CD4-positive, alpha-beta T cell treated with Interleukin-15 for 4 hours (primary cell): ENCODE measurements around the gene C1orf174.

ENCODE experiments used
- DNase-seq: peaks from one replicate; pipeline ENCODE4 v3.0.0-alpha.2; 2020; ENCODE audit warnings: low spot score

The C1orf174 gene

GRCh38 chr1:3900150-3900968 is at the start of gene C1orf174:
TSS of gene C1orf174 (minus strand) at chr1:3900272. CDS start at chr1:3900186, 86 bp downstream.
- DNase-seq = peak; percentile 97

- DNase-seq = no peak
Observed at GRCh38 chr1:3948344-3948743, 48.3 kb upstream of the C1orf174 start.

GRCh38 chr1:3945916-3946840 is 46.1 kb upstream of the C1orf174 start:
- DNase-seq = no peak

- DNase-seq = no peak
Observed at GRCh38 chr1:3945222-3945621, 45.1 kb upstream of the C1orf174 start.

GRCh38 chr1:3944578-3945125 is 44.6 kb upstream of the C1orf174 start:
- no peak for DNase-seq

GRCh38 chr1:3943806-3944577 is 43.9 kb upstream of the C1orf174 start:
- no peak for DNase-seq

GRCh38 chr1:3943123-3943431 is 43.0 kb upstream of the C1orf174 start:
- DNase-seq = no peak

GRCh38 chr1:3942416-3943122 is 42.5 kb upstream of the C1orf174 start:
- no peak for DNase-seq

- no peak for DNase-seq
Observed at GRCh38 chr1:3940754-3941345, 40.8 kb upstream of the C1orf174 start.

GRCh38 chr1:3940081-3940753 is 40.1 kb upstream of the C1orf174 start:
- no peak for DNase-seq

GRCh38 chr1:3939242-3940080 is 39.4 kb upstream of the C1orf174 start:
- DNase-seq = no peak

- no peak for DNase-seq
Observed at GRCh38 chr1:3932156-3932919, 32.3 kb upstream of the C1orf174 start.

- DNase-seq = no peak
Observed at GRCh38 chr1:3931007-3931912, 31.2 kb upstream of the C1orf174 start.

- DNase-seq = no peak
Observed at GRCh38 chr1:3930301-3931006, 30.4 kb upstream of the C1orf174 start.

GRCh38 chr1:3929126-3929525 is 29.1 kb upstream of the C1orf174 start:
- DNase-seq = no peak

- DNase-seq = no peak
Observed at GRCh38 chr1:3928586-3928985, 28.5 kb upstream of the C1orf174 start.

GRCh38 chr1:3926956-3927355 is 26.9 kb upstream of the C1orf174 start:
- no peak for DNase-seq
